Upper lobe of left lung (tissue), 6 donors: ENCODE measurements around the gene PTPN1. TPM values are rescaled to one million over a fixed set of nuclear protein-coding genes. Genes with fewer than 3 reads are reported as not detected.

Experiments used
- ATAC-seq, 2 donors: fragments of 200-7000 bp; cut with Tn5 transposase; one replicate each; pipeline ENCODE4 v1.9.1; 2022; ENCODE audit warnings: mild to moderate bottlenecking in 2 of 2, moderate library complexity in 2 of 2; ENCODE audit not compliant: low FRiP score in 2 of 2
- DNase-seq, 2 donors: peaks; one replicate each; pipeline ENCODE4 v3.0.0-alpha.2; 2019 to 2020
- H3K27ac ChIP-seq, 4 donors: fragments of 200-600 bp; sonication (generic); one replicate each; pipeline ENCODE4 v1.5.1; 2016 to 2019
- H3K27me3 ChIP-seq, 4 donors: fragments of 200-600 bp; sonication (generic); one replicate each; pipeline ENCODE4 v1.5.1; 2017 to 2019
- H3K36me3 ChIP-seq, 4 donors: fragments of 200-600 bp; sonication (generic); one replicate each; pipeline ENCODE4 v1.5.1; 2016 to 2019
- H3K4me1 ChIP-seq, 4 donors: fragments of 200-600 bp; sonication (generic); one replicate each; pipeline ENCODE4 v1.5.1; 2018 to 2019
- H3K4me3 ChIP-seq, 4 donors: fragments of 200-600 bp; sonication (generic); one replicate each; pipeline ENCODE4 v1.5.1; 2017 to 2019; ENCODE audit warnings: mild to moderate bottlenecking in 2 of 4, moderate library complexity in 1 of 4
- H3K9me3 ChIP-seq, 4 donors: fragments of 200-600 bp; sonication (generic); one replicate each; pipeline ENCODE4 v1.5.1; 2018 to 2019
- CTCF ChIP-seq, 6 experiments: fragments of 450-650 bp in 4 of 6; fragments of 200-600 bp in 2 of 6; sonication (generic) in 2 of 6; IDR thresholded peaks; one replicate each; pipeline ENCODE4 v1.5.1; 2016 to 2019; ENCODE audit warnings: antibody characterized with exemption in 6 of 6
- EP300 ChIP-seq, 4 donors: sonication (generic); formaldehyde crosslinking; IDR thresholded peaks; one replicate each; pipeline ENCODE4 v1.5.1; 2017; ENCODE audit warnings: antibody characterized with exemption in 4 of 4, control low read depth in 2 of 4
- POLR2A ChIP-seq, 4 donors: fragments of 450-650 bp; IDR thresholded peaks; one replicate each; pipeline ENCODE4 v1.5.1; 2016 to 2017; ENCODE audit warnings: antibody characterized with exemption in 4 of 4, mild to moderate bottlenecking in 2 of 4
- POLR2AphosphoS5 ChIP-seq, 2 donors: sonication (generic); formaldehyde crosslinking; IDR thresholded peaks; one replicate each; pipeline ENCODE4 v1.5.1; 2017; ENCODE audit warnings: antibody characterized with exemption in 2 of 2
- WGBS, 2 donors: methylation state at CpG; one replicate each; pipeline ENCODE4 v1.1.5; 2017 to 2018; 5-methylcytosine and 5-hydroxymethylcytosine counted together
- total RNA-seq, 6 donors: library from RNA; depleted of rRNA in 4 of 6; stranded (reverse); fragments of >200 nt in 4 of 6; gene quantifications; one replicate each; pipeline versions ENCODE4 v1.1.0 to v1.2.1, GENCODE V29; 2016 to 2021
- donor health status: DM: no; HTN: no; CAD: no; lungs with moderate emphysema.
- donor health status: DM: no; HTN: yes; CAD: no; lungs with severe emphysema.

PTPN1 gene
- total RNA-seq, 6 donors from 2014 or later, result 75.1 to 137 (median 96.1) TPM

- Histone ChIP-seq H3K4me1 (peaks cover 0 to 8% (median 3%) of the 10 kb centered on the region in 4 donors), H3K27ac (peak overlapping the region in 1 of 4 donors; percentile 16), H3K27me3 (no peaks in the 10 kb centered on the region), H3K9me3 (no peaks in the 10 kb centered on the region), H3K36me3 (no peaks in the 10 kb centered on the region), H3K4me3 (no peak overlapping the region)
- WGBS, 2 donors, result 67 to 73% methylated on average over 5 of the region's 5 CpGs
- ATAC-seq (no peak), DNase-seq (no peak)
- TF ChIP-seq EP300 (IDR thresholded peaks at IDR 0.05) (no peak), CTCF (IDR thresholded peaks at IDR 0.05) (no peak), POLR2A (IDR thresholded peaks at IDR 0.05) (no peak), POLR2AphosphoS5 (IDR thresholded peaks at IDR 0.05) (no peak)
Observed at GRCh38 chr20:50496773-50497385, 13.3 kb upstream of the PTPN1 start.

GRCh38 chr20:50498071-50498776 lies 12.0 kb upstream of the PTPN1 start:
- WGBS, 2 donors, result 72 to 86% methylated on average over 5 of the region's 5 CpGs
- no peaks in the 10 kb centered on the region for H3K27me3 ChIP-seq
- no peaks in the 10 kb centered on the region for H3K36me3 ChIP-seq
- peak in 1 of 2 donors; percentile 60 for ATAC-seq
- no peak for DNase-seq
- TF ChIP-seq POLR2A (IDR thresholded peaks at IDR 0.05) (no peak), CTCF (IDR thresholded peaks at IDR 0.05) (no peak), EP300 (IDR thresholded peaks at IDR 0.05) (no peak), POLR2AphosphoS5 (IDR thresholded peaks at IDR 0.05) (no peak)
- peak overlapping the region in 3 of 4 donors; percentile 40 to 73 (median 40) for H3K27ac ChIP-seq
- no peak overlapping the region for H3K4me3 ChIP-seq
- H3K9me3 ChIP-seq, result no peaks in the 10 kb centered on the region
- peaks cover 0 to 3% (median 0%) of the 10 kb centered on the region in 4 donors for H3K4me1 ChIP-seq

DNA sequence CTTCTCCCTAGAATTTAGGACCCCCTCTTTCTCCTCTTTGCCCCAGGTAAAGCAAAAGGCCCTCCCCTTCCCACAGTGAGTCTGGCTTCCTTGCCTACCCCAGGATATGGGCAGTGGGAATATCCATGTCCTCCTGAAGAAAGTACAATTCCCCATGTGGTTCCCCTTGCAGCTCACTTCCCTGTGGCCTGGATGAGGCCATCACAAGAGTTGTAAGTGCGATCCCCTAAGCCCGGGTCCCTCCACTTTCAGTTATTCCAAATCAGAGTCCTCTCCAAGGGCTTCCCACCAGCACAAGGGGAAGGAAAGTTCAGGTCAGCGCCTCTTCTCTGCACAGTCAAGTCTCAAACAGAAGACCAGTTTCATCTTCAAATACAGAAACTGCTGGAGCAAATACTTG lies 10.2 kb upstream of the PTPN1 start:
- H3K36me3 ChIP-seq, result no peaks in the 10 kb centered on the region
- no peaks in the 10 kb centered on the region for H3K27me3 ChIP-seq
- H3K9me3 ChIP-seq, result no peaks in the 10 kb centered on the region
- no peak for TF ChIP-seq POLR2AphosphoS5 (IDR thresholded peaks at IDR 0.05)
- TF ChIP-seq POLR2A (IDR thresholded peaks at IDR 0.05), result no peak
- TF ChIP-seq CTCF (IDR thresholded peaks at IDR 0.05), result no peak
- TF ChIP-seq EP300 (IDR thresholded peaks at IDR 0.05), result no peak
- H3K4me3 ChIP-seq, result no peak overlapping the region
- DNase-seq, result no peak
- ATAC-seq, result no peak
- peaks cover 4 to 14% (median 13%) of the 10 kb centered on the region in 4 donors for H3K4me1 ChIP-seq
- 96 to 100% methylated on average over 2 to 3 of the region's 3 CpGs for WGBS, 2 donors
- no peak overlapping the region for H3K27ac ChIP-seq

GRCh38 chr20:50501972-50502745 lies 8.0 kb upstream of the PTPN1 start:
- no peaks in the 10 kb centered on the region for H3K36me3 ChIP-seq
- ATAC-seq (peak in 1 of 2 donors; percentile 20), DNase-seq (no peak)
- no peak overlapping the region for H3K4me3 ChIP-seq
- H3K27me3 ChIP-seq, result no peaks in the 10 kb centered on the region
- peak overlapping the region in 3 of 4 donors; percentile 50 to 75 (median 51) for H3K27ac ChIP-seq
- peaks cover 4 to 14% (median 13%) of the 10 kb centered on the region in 4 donors for H3K4me1 ChIP-seq
- 75 to 88% methylated on average over 12 of the region's 12 CpGs for WGBS, 2 donors
- no peaks in the 10 kb centered on the region for H3K9me3 ChIP-seq
- TF ChIP-seq POLR2A (IDR thresholded peaks at IDR 0.05) (no peak), CTCF (IDR thresholded peaks at IDR 0.05) (no peak)
